WTC11 (cell line): ENCODE data around the gene STAT6. TPM values are rescaled to one million over a fixed set of nuclear protein-coding genes. Genes with fewer than 3 reads are reported as not detected.
A peak's percentile ranks its signal among the peaks of the same experiment; 100 is the strongest.

Experiments used
- ATAC-seq: fragments of 200-7000 bp; cut with Tn5 transposase; 2 replicates; pipeline ENCODE4 v1.10.0; 2021; ENCODE audit warnings: mild to moderate bottlenecking, moderate library complexity
- CTCF ChIA-PET: fragments of 300-600 bp; sonication (Branson Sonifier 250); formaldehyde crosslinking; loops from one replicate; lab custom pipeline; 2021; ENCODE audit warnings: antibody characterized with exemption; lab: Charles Lee
- POLR2A ChIA-PET: fragments of 350-600 bp; sonication (Branson Sonifier 250); formaldehyde crosslinking; loops from one replicate; lab custom pipeline; 2021; ENCODE audit warnings: antibody characterized with exemption; lab: Charles Lee
- DNase-seq: peaks from one replicate; pipeline ENCODE4 v3.0.0; 2021; ENCODE audit warnings: low spot score
- H3K27ac Mint-ChIP-seq: 2 replicates; pipeline ENCODE4 v1.8.0; 2021; ENCODE audit warnings: mixed read lengths
- H3K27me3 Mint-ChIP-seq: 2 replicates; pipeline ENCODE4 v1.8.0; 2021; ENCODE audit warnings: low read depth, mild to moderate bottlenecking, moderate library complexity, mixed read lengths
- H3K36me3 Mint-ChIP-seq: 2 replicates; pipeline ENCODE4 v1.8.0; 2021; ENCODE audit warnings: mixed read lengths
- H3K4me1 Mint-ChIP-seq: 2 replicates; pipeline ENCODE4 v1.8.0; 2022; ENCODE audit warnings: mixed read lengths
- H3K4me3 Mint-ChIP-seq: 2 replicates; pipeline ENCODE4 v1.8.0; 2021; ENCODE audit warnings: mild to moderate bottlenecking, moderate library complexity, mixed read lengths
- H3K9me3 Mint-ChIP-seq: 2 replicates; pipeline ENCODE4 v1.8.0; 2021; ENCODE audit warnings: mixed read lengths
- ARID4B ChIP-seq: sonication (generic); formaldehyde crosslinking; IDR thresholded peaks from 2 replicates; pipeline ENCODE4 v1.8.0; 2023; ENCODE audit warnings: missing genetic modification reagents, mild to moderate bottlenecking, borderline replicate concordance
- CREB1 ChIP-seq: sonication (generic); formaldehyde crosslinking; IDR thresholded peaks from 2 replicates; pipeline ENCODE4 v1.8.0; 2023; ENCODE audit warnings: mild to moderate bottlenecking, missing genetic modification reagents
- E2F5 ChIP-seq: sonication (generic); formaldehyde crosslinking; IDR thresholded peaks from 2 replicates; pipeline ENCODE4 v1.8.1; 2022; ENCODE audit warnings: mild to moderate bottlenecking, moderate library complexity, missing genetic modification reagents
- EMX1 ChIP-seq: fragments of 250-450 bp; sonication (Bioruptor Pico); IDR thresholded peaks from 2 replicates; pipeline ENCODE4 v1.8.0; 2021; ENCODE audit warnings: mild to moderate bottlenecking
- FOXK1 ChIP-seq: sonication (generic); formaldehyde crosslinking; IDR thresholded peaks from 2 replicates; pipeline ENCODE4 v1.8.0; 2022; ENCODE audit warnings: mild to moderate bottlenecking, moderate library complexity, missing genetic modification reagents
- FOXP4 ChIP-seq: sonication (generic); formaldehyde crosslinking; IDR thresholded peaks from 2 replicates; pipeline ENCODE4 v1.8.0; 2022; ENCODE audit warnings: mild to moderate bottlenecking, missing genetic modification reagents
- HMGA2 ChIP-seq: fragments of 250-450 bp; sonication (Bioruptor Pico); IDR thresholded peaks from 2 replicates; pipeline ENCODE4 v1.4.0; 2021; ENCODE audit warnings: mild to moderate bottlenecking, moderate library complexity
- HMGXB4 ChIP-seq: sonication (generic); formaldehyde crosslinking; IDR thresholded peaks from 2 replicates; pipeline ENCODE4 v1.8.1; 2023; ENCODE audit warnings: mild to moderate bottlenecking, moderate library complexity, missing genetic modification reagents
- RELA ChIP-seq: sonication (generic); formaldehyde crosslinking; IDR thresholded peaks from 2 replicates; pipeline ENCODE4 v1.8.1; 2022; ENCODE audit warnings: missing genetic modification reagents, mild to moderate bottlenecking, borderline replicate concordance
- SOX15 ChIP-seq: fragments of 250-450 bp; sonication (Bioruptor Pico); IDR thresholded peaks from 2 replicates; pipeline ENCODE4 v1.9.0; 2021; ENCODE audit warnings: mild to moderate bottlenecking
- SP1 ChIP-seq: sonication (generic); formaldehyde crosslinking; conservative IDR thresholded peaks from 2 replicates; pipeline ENCODE4 v1.8.1; 2022; ENCODE audit warnings: missing genetic modification reagents
- ZNF138 ChIP-seq: sonication (generic); formaldehyde crosslinking; conservative IDR thresholded peaks from 2 replicates; pipeline ENCODE4 v1.8.1; 2022; ENCODE audit warnings: mild to moderate bottlenecking, moderate library complexity, missing genetic modification reagents
- ZNF281 ChIP-seq: sonication (generic); formaldehyde crosslinking; IDR thresholded peaks from 2 replicates; pipeline ENCODE4 v1.8.0; 2023; ENCODE audit warnings: mild to moderate bottlenecking, missing genetic modification reagents
- total RNA-seq: library from RNA; stranded (reverse); gene quantifications from 3 replicates; pipeline ENCODE4 v1.2.3, GENCODE V29; 2021

The STAT6 gene
- total RNA-seq, 1 experiment from 2014 or later = 47.0 TPM

GRCh38 chr12:57134949-57135348 lies 23.8 kb upstream of the STAT6 start (continued):
- no peak for TF ChIP-seq HMGXB4 (CRISPR knock-in tag)
- no peak for TF ChIP-seq EMX1 (CRISPR knock-in tag)
- no peak for TF ChIP-seq SP1
- no peak for TF ChIP-seq ARID4B
- TF ChIP-seq E2F5 = no peak
- TF ChIP-seq RELA (CRISPR knock-in tag) = no peak
- TF ChIP-seq FOXP4 (CRISPR knock-in tag) = no peak
- TF ChIP-seq HMGA2 (CRISPR knock-in tag) = no peak
- no peak for TF ChIP-seq SOX15
- TF ChIP-seq ZNF281 (CRISPR knock-in tag) = no peak
- no peak for TF ChIP-seq FOXK1 (CRISPR knock-in tag)

- no peaks in the 10 kb centered on the region for H3K27me3 Mint-ChIP-seq
- H3K9me3 Mint-ChIP-seq = no peaks in the 10 kb centered on the region
- ChIA-PET CTCF (interaction anchor here (0.7 to 2.3 kb wide), 7 partner anchors 10 to 109 kb away, joined by 3 to 11 read pairs (median 8); no protein-coding TSS in a partner anchor), POLR2A (no interaction called here)
- H3K27ac Mint-ChIP-seq = peak overlapping the region; percentile 82
- ATAC-seq (no peak), DNase-seq (no peak)
- peaks cover 4% of the 10 kb centered on the region; the same call in 1 of the 2 replicates for H3K36me3 Mint-ChIP-seq
- H3K4me3 Mint-ChIP-seq = no peak overlapping the region; the same call in 1 of the 2 replicates
- peaks cover 70% of the 10 kb centered on the region for H3K4me1 Mint-ChIP-seq
- TF ChIP-seq CREB1 (CRISPR knock-in tag) (no peak), ZNF138 (CRISPR knock-in tag) (no peak)
- TF ChIP-seq, all 79 proteins: peak for 0
Observed at GRCh38 chr12:57133916-57134315, 22.8 kb upstream of the STAT6 start.
